Measurements from ENCODE around the gene ZFP36L2.

DNA sequence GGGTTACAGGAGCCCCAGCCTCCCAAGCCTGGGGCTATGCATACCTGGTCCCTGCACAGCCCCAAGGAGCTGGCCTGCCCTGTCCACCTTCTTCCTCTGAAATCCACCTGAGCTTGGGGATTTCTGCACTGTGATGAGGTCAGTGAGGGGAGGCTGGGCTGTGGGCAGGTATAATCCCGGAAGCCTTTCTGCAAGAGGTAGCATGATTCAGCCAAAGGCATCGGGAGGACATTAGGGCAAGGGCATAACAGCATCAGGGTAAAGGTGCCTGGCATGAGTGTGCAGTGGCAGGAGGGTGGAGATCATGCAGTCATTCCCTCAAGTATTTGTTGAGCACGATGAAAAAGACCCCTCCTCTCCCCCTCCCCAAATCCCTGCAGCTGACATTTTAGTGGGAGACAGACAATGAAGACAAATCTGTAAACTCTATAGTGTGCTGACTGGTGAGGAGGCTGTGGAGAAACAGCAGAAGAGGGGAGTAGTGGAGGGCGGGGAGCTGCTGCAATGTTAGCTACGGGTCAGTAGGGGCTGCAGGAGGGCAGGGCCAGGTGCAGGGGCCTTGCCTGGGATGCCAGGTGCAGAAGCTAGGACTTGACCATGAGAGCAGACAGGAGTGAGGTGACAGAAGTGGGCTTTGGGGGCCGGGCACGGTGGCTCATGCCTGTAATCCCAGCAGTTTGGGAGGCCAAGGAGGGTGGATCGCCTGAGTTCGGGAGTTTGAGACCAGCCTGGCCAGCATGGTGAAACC is 18.7 kb downstream of the ZFP36L2 start:
- TF ChIP-seq TAF1 (IDR thresholded peaks at IDR 0.05; ENCODE audit: borderline replicate concordance, low read depth, low read length) = no peak
- TF ChIP-seq EP300 (IDR thresholded peaks at IDR 0.05; ENCODE audit: borderline replicate concordance in 1 of 2, low read depth in 1 of 2, low read length in 1 of 2) = no peak
